ENCODE measurements around the gene TMEM151B.
"Not testable (repeated sequence)": the region's sequence is repeated elsewhere in the genome, so short reads cannot be mapped to it uniquely, and the experiment has no call there.

The TMEM151B gene

DNA sequence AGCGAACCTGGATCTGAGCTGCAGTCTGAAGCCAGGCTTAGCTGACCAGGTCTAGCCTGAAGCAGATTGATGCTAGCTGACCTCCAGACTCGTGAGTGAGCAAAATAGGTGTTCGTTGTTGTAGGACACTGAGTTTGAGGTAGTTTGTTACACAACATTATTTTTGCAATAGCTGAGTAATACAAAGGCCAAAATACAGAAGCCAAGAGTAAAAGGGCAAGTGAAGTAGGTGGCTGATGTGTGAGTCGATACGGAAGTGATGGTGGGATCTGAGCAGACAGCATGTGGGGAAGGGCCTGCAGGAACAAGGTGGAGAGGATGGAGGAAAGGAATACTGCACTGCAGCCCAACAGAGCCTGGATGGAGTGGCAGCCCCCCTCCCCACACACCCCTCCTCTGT, 63.7 kb downstream of the TMEM151B start:
- no peak for DNase-seq (ENCODE audit: low read depth)

GRCh38 chr6:44335631-44336030, 65.4 kb downstream of the TMEM151B start:
- DNase-seq (ENCODE audit: low read depth) = no peak

DNA sequence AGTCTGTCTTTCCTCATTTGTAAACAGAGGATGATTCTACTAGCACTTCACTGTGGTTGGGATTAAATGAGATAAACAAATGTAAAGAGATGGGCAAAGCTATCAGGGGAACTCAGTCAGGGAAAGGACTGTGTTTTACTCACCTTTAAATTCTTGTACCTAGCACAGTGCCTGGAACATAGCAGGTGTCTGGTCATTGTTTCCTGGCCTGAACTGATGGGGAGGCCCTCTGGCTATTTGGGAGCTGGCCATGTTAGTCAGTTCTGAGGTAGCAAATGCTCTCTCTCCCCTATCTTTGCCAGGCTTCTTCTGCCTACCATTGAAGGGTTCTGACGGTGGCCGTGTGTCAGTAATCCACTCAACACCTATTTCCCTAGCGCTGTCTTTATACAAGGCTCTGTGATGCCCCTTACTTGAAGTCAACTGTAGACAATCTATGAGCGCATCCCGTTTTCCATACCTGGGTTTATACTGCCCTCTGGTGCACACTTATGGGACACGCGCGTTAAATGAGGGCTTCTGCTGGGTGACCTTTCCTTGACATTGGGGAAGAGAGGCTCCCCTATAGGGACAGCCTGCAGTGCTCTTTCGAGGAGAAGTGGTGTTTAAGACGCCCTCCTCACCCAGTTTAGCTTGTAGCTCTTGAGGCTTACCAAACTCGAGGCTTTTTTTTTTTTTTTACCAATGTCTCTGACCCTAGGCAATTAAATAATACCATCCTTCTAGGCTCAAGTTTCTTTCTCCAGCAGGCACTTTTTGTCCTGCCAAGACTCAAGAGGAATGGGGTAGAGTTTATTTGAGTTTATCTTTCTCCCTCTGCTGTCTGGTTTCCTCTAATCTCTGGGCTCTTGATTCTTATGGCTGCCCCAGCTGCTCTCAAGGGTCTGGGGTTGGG, 68.2 kb downstream of the TMEM151B start:
- DNase-seq (ENCODE audit: low read depth) = peak; percentile 45

DNA sequence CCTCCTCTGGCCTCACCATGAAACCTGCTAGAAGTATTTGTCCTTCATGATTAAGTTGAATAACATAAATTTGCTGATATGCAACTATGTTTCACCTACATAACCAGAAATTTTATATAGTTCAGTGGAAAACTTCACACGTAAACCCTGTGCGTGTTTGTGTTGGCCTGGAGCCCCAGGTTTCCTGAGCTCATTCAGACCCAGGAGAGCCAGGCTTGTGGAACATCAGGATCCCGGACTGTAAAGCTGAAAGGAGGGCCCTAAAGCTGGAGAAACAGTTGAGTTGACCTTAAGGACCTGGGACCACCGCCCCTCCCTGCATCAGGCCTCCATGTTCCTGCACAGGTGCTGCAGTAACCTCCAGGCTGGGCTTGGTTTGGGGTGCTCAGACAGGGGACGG, 69.1 kb downstream of the TMEM151B start:
- DNase-seq (ENCODE audit: low read depth) = no peak

- DNase-seq (ENCODE audit: low read depth) = no peak
Measured at GRCh38 chr6:44339763-44340625, 69.7 kb downstream of the TMEM151B start.

DNA sequence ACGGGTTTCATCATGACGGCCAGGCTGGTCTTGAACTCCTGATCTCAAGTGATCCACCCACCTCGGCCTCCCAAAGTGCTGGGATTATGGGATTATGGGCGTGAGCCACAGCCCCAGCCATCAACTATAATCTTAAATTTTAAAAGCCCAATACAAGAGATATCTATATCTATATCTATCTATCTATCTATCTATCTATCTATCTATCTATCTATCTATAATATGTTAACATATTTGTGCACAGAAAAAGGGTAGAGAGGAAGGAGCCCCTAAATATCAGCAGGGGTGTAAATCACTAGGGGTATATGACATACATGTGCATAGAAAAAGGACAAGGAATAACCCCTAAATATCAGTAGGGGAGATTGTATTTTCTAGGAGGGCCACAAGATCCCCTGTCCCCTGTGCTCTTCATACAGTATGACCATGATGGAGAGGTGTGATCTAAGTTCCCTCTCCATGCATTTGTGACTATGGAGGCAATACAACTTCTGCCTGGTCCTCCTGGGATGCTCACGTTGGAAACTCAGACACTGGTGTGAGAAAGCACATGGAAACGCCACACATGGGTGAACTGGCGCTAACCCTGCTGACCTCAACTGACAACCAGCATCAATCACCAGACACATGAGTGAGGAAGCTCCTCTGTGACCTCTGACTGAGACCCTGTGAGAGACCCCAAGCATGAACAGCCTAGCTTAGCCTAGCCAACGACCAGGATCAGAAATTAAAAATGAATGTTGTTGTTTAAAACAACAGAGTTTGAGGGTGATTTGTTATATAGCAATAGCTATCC, 71.0 kb downstream of the TMEM151B start:
- DNase-seq (ENCODE audit: low read depth) = no peak

DNA sequence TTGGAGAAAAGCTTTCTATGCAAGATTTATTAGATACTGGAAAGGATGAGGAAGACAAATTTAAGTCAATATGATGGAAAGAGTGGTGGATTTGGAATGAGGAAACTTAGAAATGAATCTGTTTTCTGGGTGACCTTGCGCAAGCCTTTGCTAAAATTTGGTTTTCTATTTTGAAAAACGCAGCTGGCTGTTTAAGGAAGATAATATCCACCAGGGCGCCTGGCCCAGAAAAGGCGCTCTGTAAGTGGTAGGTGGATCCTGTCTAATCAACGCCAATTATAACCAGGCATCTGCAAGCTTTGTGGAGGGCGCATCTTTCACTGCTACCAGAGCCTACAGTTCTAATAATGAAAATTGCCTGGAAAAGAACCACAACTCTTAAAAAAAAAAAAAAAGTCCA, 71.8 kb downstream of the TMEM151B start:
- DNase-seq (ENCODE audit: low read depth) = no peak

- no peak for DNase-seq (ENCODE audit: low read depth)
Measured at GRCh38 chr6:44342489-44342888, 72.2 kb downstream of the TMEM151B start, which contains the start of gene SPATS1. Gene SPATS1 (plus strand): TSS chr6:44342650. CDS start chr6:44343096, 446 bp downstream.

- not testable (repeated sequence) for DNase-seq (ENCODE audit: low read depth)
Measured at GRCh38 chr6:44346818-44347217, 76.6 kb downstream of the TMEM151B start.

- DNase-seq (ENCODE audit: low read depth) = no peak
Measured at GRCh38 chr6:44349904-44350649, 79.8 kb downstream of the TMEM151B start.

- not testable (repeated sequence) for DNase-seq (ENCODE audit: low read depth)
Measured at GRCh38 chr6:44350650-44350994, 80.4 kb downstream of the TMEM151B start.

- no peak for DNase-seq (ENCODE audit: low read depth)
Measured at GRCh38 chr6:44352259-44352658, 82.0 kb downstream of the TMEM151B start.

DNA sequence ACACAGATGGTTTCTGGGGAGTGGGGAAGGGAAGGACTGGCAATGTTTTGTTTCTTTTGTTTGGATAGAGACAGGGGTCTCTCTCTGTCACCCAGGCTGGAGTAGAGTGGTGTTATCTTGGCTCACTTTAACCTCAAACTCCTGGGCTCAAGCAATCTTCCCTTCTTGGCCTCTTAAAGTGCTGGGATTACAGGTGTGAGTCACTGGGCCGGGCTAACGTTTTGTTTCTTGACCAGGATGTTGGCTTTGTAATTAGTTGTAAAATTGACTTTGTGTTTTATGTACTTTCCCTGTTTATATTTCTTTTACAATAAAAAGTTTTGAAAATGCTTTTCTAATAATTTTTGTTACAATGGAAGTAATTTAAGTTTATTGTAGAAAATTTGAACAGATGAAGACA, 83.1 kb downstream of the TMEM151B start:
- DNase-seq (ENCODE audit: low read depth) = no peak

DNA sequence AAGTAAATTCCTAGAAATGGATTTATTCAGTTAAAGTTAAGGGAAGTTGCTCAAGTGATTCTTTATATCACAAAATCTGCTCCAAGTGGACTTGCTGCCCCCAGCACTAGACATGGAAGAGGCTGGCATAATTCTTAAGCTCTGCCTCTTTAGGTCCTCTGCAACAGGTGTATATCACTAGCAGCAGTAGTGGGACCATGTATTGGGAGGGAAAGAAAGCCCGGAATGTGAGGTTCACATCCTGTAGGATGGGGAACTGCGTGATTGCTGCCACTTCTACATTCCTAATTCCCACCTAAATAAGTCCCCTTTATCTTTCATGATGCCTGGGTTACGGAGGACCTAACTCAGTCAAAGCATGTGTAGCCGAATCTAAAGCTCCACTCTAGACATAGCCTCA, 85.4 kb downstream of the TMEM151B start:
- DNase-seq (ENCODE audit: low read depth) = no peak

GRCh38 chr6:44356487-44356886, 86.2 kb downstream of the TMEM151B start:
- no peak for DNase-seq (ENCODE audit: low read depth)
